ENCODE measurements around the gene NTPCR. TPM values are rescaled to one million over a fixed set of nuclear protein-coding genes. Genes with fewer than 3 reads are reported as not detected.

NTPCR gene
- total RNA-seq, 1 experiment from 2014 or later = 34.2 TPM

- H3K9me2 ChIP-seq (ENCODE audit: insufficient read depth) = no peaks in the 10 kb centered on the region
- H3K4me2 ChIP-seq (ENCODE audit: low read length) = no peak overlapping the region
Measured at GRCh38 chr1:232978815-232979214, 28.4 kb downstream of the NTPCR start.

More at GRCh38 chr1:232978815-232979214, 28.4 kb downstream of the NTPCR start:
- Histone ChIP-seq H3K79me2 (ENCODE audit: insufficient read depth, low read length) (no peaks in the 10 kb centered on the region), H4K20me1 (ENCODE audit: insufficient read depth) (no peaks in the 10 kb centered on the region), H3K9ac (ENCODE audit: low read length) (no peak overlapping the region), H3K9me3 (ENCODE audit: control insufficient read depth in 1 of 2, insufficient read depth in 1 of 2, low read depth in 1 of 2, low read length in 2 of 2) (peaks cover 0 to 1% of the 10 kb centered on the region in 2 experiments; a peak in 1 of 4 replicates), H3K36me3 (ENCODE audit: control insufficient read depth in 1 of 2, insufficient read depth in 2 of 2, low read length in 2 of 2) (peaks cover 0 to 1% of the 10 kb centered on the region in 2 experiments; a peak in 1 of 4 replicates), H3K4me3 (replicated peaks in 1 of 2; ENCODE audit: low read depth in 1 of 2, low read length in 2 of 2) (no peak overlapping the region), H3K4me1 (ENCODE audit: control insufficient read depth in 1 of 2, insufficient read depth in 2 of 2, low read length in 2 of 2) (no peaks in the 10 kb centered on the region), H3K27ac (ENCODE audit: low read depth, low read length) (no peak overlapping the region), H3K27me3 (ENCODE audit: insufficient read depth, low read length) (no peaks in the 10 kb centered on the region), H2AFZ (ENCODE audit: low read depth, low read length, poor library complexity, severe bottlenecking) (no peak overlapping the region)
- ChIA-PET RAD21 (ENCODE audit: low non-redundant PET in 1 of 2, low total read pairs in 2 of 2, uncharacterized antibody in 2 of 2, unreplicated experiment in 2 of 2) (no interaction called here), POLR2A (no interaction called here), CTCF (no interaction called here)
- no peak for ATAC-seq
- intact Hi-C loops (cut with micrococcal nuclease) = no loop called here
- no peak for TF ChIP-seq ELF1 (IDR thresholded peaks at IDR 0.05; ENCODE audit: borderline replicate concordance, low read depth)
- TF ChIP-seq FOSL1 (IDR thresholded peaks at IDR 0.05; ENCODE audit: low read depth) = no peak
- no peak for TF ChIP-seq CBX3 (IDR thresholded peaks at IDR 0.05; ENCODE audit: low read depth)
- TF ChIP-seq ZNF274 (IDR thresholded peaks at IDR 0.05; ENCODE audit: low read depth, low read length) = no peak
- no peak for TF ChIP-seq POLR2AphosphoS5 (IDR thresholded peaks at IDR 0.05; ENCODE audit: low read depth, low read length)
- TF ChIP-seq TCF7L2 (IDR thresholded peaks at IDR 0.05; ENCODE audit: borderline replicate concordance, extremely low read depth, insufficient read depth, insufficient read length) = no peak
- TF ChIP-seq ATF3 (IDR thresholded peaks at IDR 0.05) = no peak
- no peak for TF ChIP-seq SP1 (IDR thresholded peaks at IDR 0.05; ENCODE audit: low read depth)
- no peak for TF ChIP-seq ZFX (IDR thresholded peaks at IDR 0.05)
- TF ChIP-seq REST (IDR thresholded peaks at IDR 0.05; ENCODE audit: low read depth) = no peak
- TF ChIP-seq JUND (IDR thresholded peaks at IDR 0.05) = no peak
- no peak for TF ChIP-seq SRF (IDR thresholded peaks at IDR 0.05; ENCODE audit: low read depth)
- no peak for TF ChIP-seq CEBPB (IDR thresholded peaks at IDR 0.05; ENCODE audit: low read depth)
- no peak for TF ChIP-seq EZH2 (IDR thresholded peaks at IDR 0.05)
- no peak for TF ChIP-seq ZBTB33 (IDR thresholded peaks at IDR 0.05; ENCODE audit: extremely low read depth, insufficient replicate concordance, low read length)
- no peak for TF ChIP-seq CTCF (IDR thresholded peaks at IDR 0.05 in 2 of 3, conservative IDR thresholded peaks at IDR 0.05 in 1 of 3; ENCODE audit: borderline replicate concordance in 1 of 3, insufficient read depth in 1 of 3, low read depth in 2 of 3, low read length in 2 of 3)
- TF ChIP-seq RAD21 (IDR thresholded peaks at IDR 0.05; ENCODE audit: low read depth) = no peak
- no peak for TF ChIP-seq EGR1 (IDR thresholded peaks at IDR 0.05; ENCODE audit: low read depth)
- TF ChIP-seq EZH2phosphoT487 (IDR thresholded peaks at IDR 0.05; ENCODE audit: borderline replicate concordance) = no peak
- no TSS peak for BruUV-seq (replicated peaks)
- no peak for DNase-seq (ENCODE audit: low read depth, low spot score)

All from HCT116 (cell line).